K562 (cell line): Measurements from ENCODE around the gene KBTBD6. TPM values are rescaled to one million over a fixed set of nuclear protein-coding genes. Genes with fewer than 3 reads are reported as not detected.
A peak's percentile ranks its signal among the peaks of the same experiment; 100 is the strongest.

Experiments
- ATF3 ChIP-seq, 2 experiments: fragments of 450-650 bp in 1 of 2; sonication (generic) in 1 of 2; formaldehyde crosslinking in 1 of 2; IDR thresholded peaks in 1 of 2; conservative IDR thresholded peaks in 1 of 2; 2 replicates each; pipeline versions ENCODE4 v1.6.1 to v1.8.1; 2016 to 2023; ENCODE audit warnings: mild to moderate bottlenecking in 2 of 2, moderate library complexity in 2 of 2, inconsistent platforms in 1 of 2, missing genetic modification reagents in 1 of 2
- BRD4 ChIP-seq: fragments of 200-600 bp; sonication (generic); IDR thresholded peaks from 2 replicates; pipeline ENCODE4 v1.6.1; 2017; ENCODE audit warnings: inconsistent platforms
- CREB1 ChIP-seq, 2 experiments: sonication (generic) in 1 of 2; formaldehyde crosslinking in 1 of 2; IDR thresholded peaks; 2 replicates each; pipeline versions ENCODE4 v1.6.1 to v1.8.0; 2012 to 2022; ENCODE audit warnings: inconsistent platforms in 1 of 2, mild to moderate bottlenecking in 1 of 2, missing genetic modification reagents in 1 of 2, moderate library complexity in 1 of 2
- CREM ChIP-seq: IDR thresholded peaks from 2 replicates; pipeline ENCODE4 v1.6.1; 2014; ENCODE audit warnings: antibody characterized with exemption, low read depth
- HNRNPL ChIP-seq: fragments of 200-400 bp; formaldehyde crosslinking; IDR thresholded peaks from 2 replicates; pipeline ENCODE4 v1.6.1; 2017; ENCODE audit warnings: low read depth, mild to moderate bottlenecking, low read length
- HOXB6 ChIP-seq: fragments of 250-450 bp; sonication (Bioruptor Pico); IDR thresholded peaks from 2 replicates; pipeline ENCODE4 v1.5.1; 2022; ENCODE audit warnings: mild to moderate bottlenecking, borderline replicate concordance
- MTA1 ChIP-seq: fragments of 450-650 bp; IDR thresholded peaks from 2 replicates; pipeline ENCODE4 v1.6.1; 2017; ENCODE audit warnings: borderline replicate concordance
- MXD1 ChIP-seq: fragments of 250-450 bp; sonication (Bioruptor Pico); IDR thresholded peaks from 2 replicates; pipeline ENCODE4 v1.8.0; 2021; ENCODE audit warnings: borderline replicate concordance, mild to moderate bottlenecking, moderate library complexity; ENCODE audit not compliant: poor library complexity, severe bottlenecking
- NFRKB ChIP-seq: fragments of 450-650 bp; IDR thresholded peaks from 2 replicates; pipeline ENCODE4 v1.6.1; 2016; ENCODE audit warnings: low read depth
- PHF8 ChIP-seq: fragments of 200-600 bp; sonication (generic); IDR thresholded peaks from 2 replicates; pipeline ENCODE4 v1.6.1; 2012; ENCODE audit warnings: mixed run types, mild to moderate bottlenecking, inconsistent platforms, low read length, moderate library complexity, borderline replicate concordance
- POLR2H ChIP-seq: IDR thresholded peaks from 2 replicates; pipeline ENCODE4 v1.6.1; 2016; ENCODE audit warnings: missing genetic modification characterization, low read depth, mild to moderate bottlenecking, control low read depth, missing compliant biosample characterization, moderate library complexity
- RREB1 ChIP-seq: fragments of 250-450 bp; sonication (Bioruptor Pico); IDR thresholded peaks from 2 replicates; pipeline ENCODE4 v1.4.0; 2020
- STAT5A ChIP-seq: IDR thresholded peaks from 2 replicates; pipeline ENCODE4 v1.6.1; 2012; ENCODE audit warnings: low read length, inconsistent platforms, borderline replicate concordance
- TAF1 ChIP-seq: IDR thresholded peaks from 2 replicates; pipeline ENCODE4 v1.6.1; 2011; ENCODE audit warnings: mild to moderate bottlenecking, low read length, moderate library complexity; ENCODE audit not compliant: insufficient read depth, control insufficient read depth, severe bottlenecking; ENCODE audit errors: extremely low read depth
- TEAD4 ChIP-seq, 2 experiments: sonication (generic) in 1 of 2; formaldehyde crosslinking in 1 of 2; IDR thresholded peaks; 2 replicates each; pipeline versions ENCODE4 v1.6.1 to v1.8.0; 2012 to 2022; ENCODE audit warnings: borderline replicate concordance in 1 of 2, inconsistent platforms in 1 of 2, low read length in 1 of 2, mild to moderate bottlenecking in 1 of 2, missing genetic modification reagents in 1 of 2
- ZBTB1 ChIP-seq: sonication (generic); formaldehyde crosslinking; IDR thresholded peaks from 2 replicates; pipeline ENCODE4 v1.8.1; 2023; ENCODE audit warnings: missing genetic modification reagents, low read depth, mild to moderate bottlenecking, borderline replicate concordance
- ZBTB12 ChIP-seq: fragments of 250-450 bp; sonication (Bioruptor Pico); IDR thresholded peaks from 2 replicates; pipeline ENCODE4 v1.4.0; 2020
- ZNF57 ChIP-seq: fragments of 450-650 bp; formaldehyde crosslinking; IDR thresholded peaks from 2 replicates; pipeline ENCODE4 v1.4.0; 2020; ENCODE audit warnings: mild to moderate bottlenecking, moderate library complexity
- polyA plus RNA-seq, 8 experiments: library from polyadenylated mRNA; depleted of rRNA in 4 of 8; stranded (reverse) in 5 of 8; unstranded in 3 of 8; fragments of >200 nt; fragmentation: Nextera tagmentation in 2 of 8; fragmentation: Illumina TruSeq in 1 of 8; extraction: Ambion mirVana in 2 of 8; extraction: Trizol in 1 of 8; gene quantifications; 2 replicates each; pipeline versions ENCODE4 v1.2.1 to v1.2.3, GENCODE V29; 2011 to 2014; ENCODE audit warnings: inconsistent platforms in 1 of 8, missing spikeins in 1 of 8
- total RNA-seq, 7 experiments: library from RNA; depleted of rRNA in 6 of 7; stranded (reverse); fragments of >200 nt in 6 of 7; fragmentation: Illumina TruSeq in 2 of 7; extraction: Trizol in 2 of 7; gene quantifications; 2 replicates each; pipeline versions ENCODE4 v1.2.1 to v1.2.3, GENCODE V29; 2011 to 2021; ENCODE audit warnings: low replicate concordance in 1 of 7

Gene KBTBD6
- total and polyA plus RNA-seq, 9 of the 15 experiments (the other 6 are each of a cell fraction or from before 2014, with no cell fraction given): 1.9 to 4.9 (median 3.2) TPM

GRCh38 chr13:41132512-41133152, at the start of gene KBTBD6 (continued):
- TF ChIP-seq RREB1 (CRISPR knock-in tag) (no peak), MTA1 (peak; percentile 96), TEAD4 (IDR thresholded peaks at IDR 0.05; ENCODE audit: low read length) (no peak), TEAD4 (CRISPR knock-in tag; IDR thresholded peaks at IDR 0.05; ENCODE audit: borderline replicate concordance) (no peak), HOXB6 (no peak), MXD1 (CRISPR knock-in tag) (no peak), POLR2H (peak; percentile 78), STAT5A (0 out of 2 replicates have a peak, but pooled peaks have one; percentile 7), CREM (peak; percentile 96), ZBTB12 (peak; percentile 71), ZBTB1 (CRISPR knock-in tag) (peak; percentile 99), PHF8 (peak; percentile 44; the same call in 1 of the 2 replicates), HNRNPL (no peak), ZNF57 (no peak), TAF1 (peak; percentile 67), CREB1 (IDR thresholded peaks at IDR 0.05) (peak; percentile 93), CREB1 (CRISPR knock-in tag; IDR thresholded peaks at IDR 0.05) (peak; percentile 93), NFRKB (no peak), ATF3 (IDR thresholded peaks at IDR 0.05) (peak; percentile 90), ATF3 (CRISPR knock-in tag; conservative IDR thresholded peaks at IDR 0.05) (no peak), BRD4 (no peak)
